Measurements from ENCODE around the gene ZNF841. TPM values are rescaled to one million over a fixed set of nuclear protein-coding genes. Genes with fewer than 3 reads are reported as not detected.
"Not testable (repeated sequence)": the region's sequence is repeated elsewhere in the genome, so short reads cannot be mapped to it uniquely, and the experiment has no call there.

ZNF841 gene
- total RNA-seq, 1 experiment from 2014 or later, result 10.8 TPM

DNA sequence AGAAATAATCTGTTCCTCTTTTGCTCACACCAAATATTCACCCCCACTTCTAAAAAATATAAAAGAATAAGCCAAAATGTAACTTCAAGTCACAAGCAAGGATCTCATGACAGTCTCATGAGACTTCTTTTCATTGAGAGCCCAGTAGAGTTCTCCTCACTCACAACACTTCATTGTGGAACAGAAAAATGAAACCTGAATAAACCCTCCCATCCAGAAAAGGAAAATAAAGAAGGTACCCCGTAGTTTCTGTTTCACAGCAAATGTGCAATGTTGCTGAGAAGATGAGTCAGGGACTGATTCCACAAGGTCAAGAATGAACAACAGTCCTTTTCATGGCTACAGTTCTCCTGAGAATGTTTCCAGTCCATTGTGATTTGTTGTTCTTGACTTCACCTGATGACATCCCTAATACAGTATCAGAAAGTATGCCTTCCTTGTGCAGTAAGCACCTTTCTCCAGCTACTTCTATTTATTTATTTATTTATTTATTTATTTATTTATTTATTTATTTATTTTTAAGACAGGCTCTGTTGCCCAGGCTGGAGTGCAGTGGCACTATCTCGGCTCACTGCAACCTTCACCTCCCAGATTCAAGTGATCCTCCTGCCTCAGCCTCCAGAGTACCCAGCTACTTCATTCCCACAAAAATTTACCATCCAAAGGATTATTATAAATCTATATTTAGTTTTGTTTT lies 6.4 kb upstream of the ZNF841 start:
- ATAC-seq (no peak), DNase-seq (ENCODE audit: low read depth, low spot score) (no peak)
- H3K9me3 ChIP-seq (ENCODE audit: control insufficient read depth, insufficient read depth, low read depth, low read length), result peaks cover 18% of the 10 kb centered on the region; the same call in 1 of the 2 replicates
- BruUV-seq (replicated peaks), result no TSS peak
- TF ChIP-seq SIN3A (IDR thresholded peaks at IDR 0.05; ENCODE audit: borderline replicate concordance, insufficient read depth, low read depth, low read length) (no peak), TCF7L2 (IDR thresholded peaks at IDR 0.05; ENCODE audit: low read depth, low read length) (no peak), POLR2AphosphoS5 (IDR thresholded peaks at IDR 0.05; ENCODE audit: low read depth, low read length) (no peak)
- TF ChIP-seq, protein P1, sequence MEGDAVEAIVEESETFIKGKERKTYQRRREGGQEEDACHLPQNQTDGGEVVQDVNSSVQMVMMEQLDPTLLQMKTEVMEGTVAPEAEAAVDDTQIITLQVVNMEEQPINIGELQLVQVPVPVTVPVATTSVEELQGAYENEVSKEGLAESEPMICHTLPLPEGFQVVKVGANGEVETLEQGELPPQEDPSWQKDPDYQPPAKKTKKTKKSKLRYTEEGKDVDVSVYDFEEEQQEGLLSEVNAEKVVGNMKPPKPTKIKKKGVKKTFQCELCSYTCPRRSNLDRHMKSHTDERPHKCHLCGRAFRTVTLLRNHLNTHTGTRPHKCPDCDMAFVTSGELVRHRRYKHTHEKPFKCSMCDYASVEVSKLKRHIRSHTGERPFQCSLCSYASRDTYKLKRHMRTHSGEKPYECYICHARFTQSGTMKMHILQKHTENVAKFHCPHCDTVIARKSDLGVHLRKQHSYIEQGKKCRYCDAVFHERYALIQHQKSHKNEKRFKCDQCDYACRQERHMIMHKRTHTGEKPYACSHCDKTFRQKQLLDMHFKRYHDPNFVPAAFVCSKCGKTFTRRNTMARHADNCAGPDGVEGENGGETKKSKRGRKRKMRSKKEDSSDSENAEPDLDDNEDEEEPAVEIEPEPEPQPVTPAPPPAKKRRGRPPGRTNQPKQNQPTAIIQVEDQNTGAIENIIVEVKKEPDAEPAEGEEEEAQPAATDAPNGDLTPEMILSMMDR (IDR thresholded peaks at IDR 0.05), result no peak
- TF ChIP-seq, protein P2, sequence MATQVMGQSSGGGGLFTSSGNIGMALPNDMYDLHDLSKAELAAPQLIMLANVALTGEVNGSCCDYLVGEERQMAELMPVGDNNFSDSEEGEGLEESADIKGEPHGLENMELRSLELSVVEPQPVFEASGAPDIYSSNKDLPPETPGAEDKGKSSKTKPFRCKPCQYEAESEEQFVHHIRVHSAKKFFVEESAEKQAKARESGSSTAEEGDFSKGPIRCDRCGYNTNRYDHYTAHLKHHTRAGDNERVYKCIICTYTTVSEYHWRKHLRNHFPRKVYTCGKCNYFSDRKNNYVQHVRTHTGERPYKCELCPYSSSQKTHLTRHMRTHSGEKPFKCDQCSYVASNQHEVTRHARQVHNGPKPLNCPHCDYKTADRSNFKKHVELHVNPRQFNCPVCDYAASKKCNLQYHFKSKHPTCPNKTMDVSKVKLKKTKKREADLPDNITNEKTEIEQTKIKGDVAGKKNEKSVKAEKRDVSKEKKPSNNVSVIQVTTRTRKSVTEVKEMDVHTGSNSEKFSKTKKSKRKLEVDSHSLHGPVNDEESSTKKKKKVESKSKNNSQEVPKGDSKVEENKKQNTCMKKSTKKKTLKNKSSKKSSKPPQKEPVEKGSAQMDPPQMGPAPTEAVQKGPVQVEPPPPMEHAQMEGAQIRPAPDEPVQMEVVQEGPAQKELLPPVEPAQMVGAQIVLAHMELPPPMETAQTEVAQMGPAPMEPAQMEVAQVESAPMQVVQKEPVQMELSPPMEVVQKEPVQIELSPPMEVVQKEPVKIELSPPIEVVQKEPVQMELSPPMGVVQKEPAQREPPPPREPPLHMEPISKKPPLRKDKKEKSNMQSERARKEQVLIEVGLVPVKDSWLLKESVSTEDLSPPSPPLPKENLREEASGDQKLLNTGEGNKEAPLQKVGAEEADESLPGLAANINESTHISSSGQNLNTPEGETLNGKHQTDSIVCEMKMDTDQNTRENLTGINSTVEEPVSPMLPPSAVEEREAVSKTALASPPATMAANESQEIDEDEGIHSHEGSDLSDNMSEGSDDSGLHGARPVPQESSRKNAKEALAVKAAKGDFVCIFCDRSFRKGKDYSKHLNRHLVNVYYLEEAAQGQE (IDR thresholded peaks at IDR 0.05; ENCODE audit: insufficient read depth in 1 of 2, low read depth in 2 of 2, low read length in 1 of 2), result no peak
- H3K4me1 ChIP-seq (ENCODE audit: control insufficient read depth, insufficient read depth, low read length), result no peaks in the 10 kb centered on the region
- H3K36me3 ChIP-seq (ENCODE audit: control insufficient read depth, insufficient read depth, low read length), result no peaks in the 10 kb centered on the region
- H3K27ac ChIP-seq (ENCODE audit: low read length), result no peak overlapping the region
- POLR2A ChIA-PET, result no interaction called here
- intact Hi-C loops (cut with micrococcal nuclease; ENCODE audit: unreplicated experiment), result no loop called here
- in situ Hi-C loops (cut with HindIII; ENCODE audit: low pct_unique_long_range_greater_than_20kb, low sequenced_read_pairs), result no loop called here
- H3K27me3 ChIP-seq (ENCODE audit: control insufficient read depth, insufficient read depth, low read length), result no peaks in the 10 kb centered on the region
- CTCF ChIA-PET, result no interaction called here
- H3K4me3 ChIP-seq (ENCODE audit: low read depth in 2 of 2, low read length in 2 of 2), result no peak overlapping the region

DNA sequence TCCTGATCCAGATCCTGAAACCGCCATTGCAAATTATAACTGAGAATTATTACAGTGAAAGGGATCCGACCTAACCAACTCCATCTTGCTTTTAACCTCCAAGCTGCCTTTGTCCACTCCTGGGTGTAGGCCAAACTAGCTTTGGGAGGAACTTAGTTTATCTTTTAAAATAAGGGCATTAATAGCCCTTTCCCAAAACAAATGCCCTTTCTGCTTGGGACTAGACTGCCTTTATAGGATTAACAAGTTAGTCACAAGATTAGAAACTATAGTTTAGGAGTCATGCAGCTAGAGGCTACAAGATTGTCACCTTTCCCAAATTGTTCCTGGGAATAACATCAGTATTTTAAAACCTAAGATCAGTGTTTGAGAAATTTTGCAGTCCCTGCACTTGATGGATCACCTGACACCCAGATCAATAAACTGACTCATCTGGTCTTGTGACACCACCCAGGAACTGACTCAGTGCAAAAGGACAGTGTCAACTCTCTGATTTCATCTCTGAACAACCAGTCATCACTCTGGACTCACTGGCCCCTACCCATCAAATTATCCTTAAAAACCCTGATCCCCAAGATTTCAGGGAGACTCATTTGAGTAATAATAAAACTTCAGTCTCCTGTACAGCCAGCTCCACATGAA lies 4.1 kb upstream of the ZNF841 start:
- Histone ChIP-seq H3K36me3 (ENCODE audit: control insufficient read depth, insufficient read depth, low read length) (no peaks in the 10 kb centered on the region), H3K27ac (ENCODE audit: low read length) (no peak overlapping the region), H3K27me3 (ENCODE audit: control insufficient read depth, insufficient read depth, low read length) (no peaks in the 10 kb centered on the region), H3K9me3 (ENCODE audit: control insufficient read depth, insufficient read depth, low read depth, low read length) (peaks cover 18% of the 10 kb centered on the region; the same call in 1 of the 2 replicates), H3K4me1 (ENCODE audit: control insufficient read depth, insufficient read depth, low read length) (no peaks in the 10 kb centered on the region), H3K4me3 (ENCODE audit: low read depth in 2 of 2, low read length in 2 of 2) (no peak overlapping the region)
- ChIA-PET POLR2A (no interaction called here), CTCF (no interaction called here)
- DNase-seq (ENCODE audit: low read depth, low spot score), result no peak
- TF ChIP-seq SIN3A (IDR thresholded peaks at IDR 0.05; ENCODE audit: borderline replicate concordance, insufficient read depth, low read depth, low read length), result no peak
- TF ChIP-seq, protein P1 (IDR thresholded peaks at IDR 0.05), result no peak
- TF ChIP-seq, protein P2 (IDR thresholded peaks at IDR 0.05; ENCODE audit: insufficient read depth in 1 of 2, low read depth in 2 of 2, low read length in 1 of 2), result no peak
- TF ChIP-seq POLR2AphosphoS5 (IDR thresholded peaks at IDR 0.05; ENCODE audit: low read depth, low read length), result no peak
- TF ChIP-seq TCF7L2 (IDR thresholded peaks at IDR 0.05; ENCODE audit: low read depth, low read length), result no peak
- no TSS peak for BruUV-seq (replicated peaks)
- in situ Hi-C loops (cut with HindIII; ENCODE audit: low pct_unique_long_range_greater_than_20kb, low sequenced_read_pairs), result no loop called here
- intact Hi-C loops (cut with micrococcal nuclease; ENCODE audit: unreplicated experiment), result no loop called here
- no peak for ATAC-seq

DNA sequence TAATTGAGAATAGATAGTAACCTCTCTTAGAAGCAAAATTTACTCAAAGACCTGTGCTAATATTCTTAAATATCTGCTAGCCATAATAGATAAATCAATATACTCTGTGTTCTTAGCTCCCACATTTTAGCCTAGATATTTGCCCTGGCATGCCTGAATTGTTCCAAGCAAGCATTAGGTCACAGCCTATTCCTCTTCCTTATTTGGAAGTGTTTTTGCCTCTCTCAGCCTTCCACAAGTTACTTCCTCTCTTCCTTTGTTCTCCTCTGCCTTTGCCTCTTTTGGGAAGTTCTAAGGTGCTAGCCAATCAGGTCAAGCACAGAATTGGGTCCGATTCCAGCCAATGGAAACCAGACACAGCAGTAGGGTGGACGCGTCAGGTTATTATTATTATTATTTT lies 851 bp upstream of the ZNF841 start:
- H3K4me3 ChIP-seq (ENCODE audit: low read depth in 2 of 2, low read length in 2 of 2); H3K27me3 ChIP-seq (ENCODE audit: control insufficient read depth, insufficient read depth, low read length); H3K36me3 ChIP-seq (ENCODE audit: control insufficient read depth, insufficient read depth, low read length); DNase-seq (ENCODE audit: low read depth, low spot score); POLR2A ChIA-PET; intact Hi-C loops (cut with micrococcal nuclease; ENCODE audit: unreplicated experiment); in situ Hi-C loops (cut with HindIII; ENCODE audit: low pct_unique_long_range_greater_than_20kb, low sequenced_read_pairs); CTCF ChIA-PET; BruUV-seq (replicated peaks); H3K27ac ChIP-seq (ENCODE audit: low read length); ATAC-seq; H3K4me1 ChIP-seq (ENCODE audit: control insufficient read depth, insufficient read depth, low read length): not testable (repeated sequence)
- H3K9me3 ChIP-seq (ENCODE audit: control insufficient read depth, insufficient read depth, low read depth, low read length), result peaks cover 10% of the 10 kb centered on the region; the same call in 1 of the 2 replicates
